ENCODE results near the gene PTCH2.

The PTCH2 gene

DNA sequence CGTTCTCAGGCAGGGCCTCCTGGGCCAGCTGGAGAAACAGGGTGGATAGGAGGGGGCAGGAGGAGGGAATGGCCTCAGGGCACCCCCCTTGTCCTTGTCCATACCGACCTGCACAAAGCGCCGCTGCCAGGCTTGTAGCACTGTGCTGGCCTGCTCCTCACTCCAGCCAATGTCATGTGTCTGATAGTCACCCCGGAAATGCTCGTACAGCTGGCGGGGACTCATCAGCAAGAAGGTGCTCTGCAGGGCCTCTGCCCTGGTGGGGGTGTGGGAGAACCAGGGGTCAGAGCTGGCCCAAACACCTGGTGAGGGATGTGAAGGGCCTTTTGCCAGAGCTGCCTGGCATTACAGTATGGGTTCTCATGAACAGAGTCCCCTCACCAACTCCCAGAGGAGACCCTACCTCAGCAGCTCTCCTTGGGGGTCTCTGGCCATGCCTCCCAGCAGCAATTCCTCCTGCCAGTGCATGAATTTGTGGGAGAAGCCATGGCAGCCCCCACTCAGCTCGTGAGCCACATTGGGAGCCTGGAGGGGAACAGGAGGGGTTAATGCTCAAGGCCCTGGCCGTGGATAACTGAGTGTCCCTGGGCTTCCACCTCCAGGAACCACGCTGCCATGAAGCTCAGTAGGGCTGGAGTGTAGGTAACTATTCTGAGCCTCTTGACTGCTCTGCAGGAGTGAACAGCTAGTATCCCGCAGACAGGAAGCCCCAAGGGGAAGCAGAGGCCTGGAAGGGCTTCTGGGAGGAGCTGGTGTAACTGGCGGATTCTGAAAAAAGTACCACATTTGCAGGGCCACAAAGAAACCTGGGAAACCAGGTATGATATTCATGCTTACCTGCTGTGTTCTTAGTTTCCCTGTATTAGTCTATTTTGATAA lies 13.3 kb downstream of the PTCH2 start:
- no peak overlapping the region for H3K9ac ChIP-seq (ENCODE audit: low read length)
- no peaks in the 10 kb centered on the region for H3K79me1 ChIP-seq (replicated peaks; ENCODE audit: low read length, poor library complexity, severe bottlenecking)
- H2BK120ac ChIP-seq (ENCODE audit: low read depth, low read length), result no peak overlapping the region
- H2AK5ac ChIP-seq (ENCODE audit: low read length, severe bottlenecking), result no peak overlapping the region
- H3K4ac ChIP-seq (ENCODE audit: low read depth in 1 of 2, low read length in 2 of 2), result no peak overlapping the region
- no peak overlapping the region for H3K4me3 ChIP-seq (ENCODE audit: insufficient read depth in 1 of 2, low read depth in 1 of 2, low read length in 2 of 2)
- no peaks in the 10 kb centered on the region for H3K9me3 ChIP-seq (ENCODE audit: control insufficient read depth, low read length)
- H2BK12ac ChIP-seq (ENCODE audit: low read length in 2 of 2), result no peak overlapping the region
- H2BK5ac ChIP-seq (ENCODE audit: low read depth, low read length, poor library complexity, severe bottlenecking), result no peak overlapping the region
- H2BK15ac ChIP-seq (ENCODE audit: low read depth, poor library complexity, severe bottlenecking), result no peak overlapping the region
- no peaks in the 10 kb centered on the region for H3K27me3 ChIP-seq (ENCODE audit: control insufficient read depth in 1 of 2, insufficient read depth in 1 of 2, low read length in 2 of 2)
- no peak overlapping the region for H3K14ac ChIP-seq (ENCODE audit: low read length in 2 of 2)
- H3K4me1 ChIP-seq (ENCODE audit: control insufficient read depth, insufficient read depth, low read depth, low read length), result peaks cover 6% of the 10 kb centered on the region
- no peak overlapping the region for H3K23ac ChIP-seq (ENCODE audit: low read length in 2 of 2)
- DNase-seq, result no peak
- no peak overlapping the region for H4K8ac ChIP-seq (ENCODE audit: low read length)
- H3K27ac ChIP-seq (ENCODE audit: low read length, poor library complexity, severe bottlenecking), result no peak overlapping the region
- H4K91ac ChIP-seq (ENCODE audit: low read length), result no peak overlapping the region
- H3K36me3 ChIP-seq (ENCODE audit: control insufficient read depth in 1 of 2, insufficient read depth in 2 of 2, low read depth in 1 of 2, low read length in 2 of 2), result no peaks in the 10 kb centered on the region
- H2AFZ ChIP-seq (ENCODE audit: low read depth, low read length), result no peak overlapping the region
- WGBS, result 93% methylated on average over 12 of the region's 12 CpGs
- H3K4me2 ChIP-seq (ENCODE audit: low read length, poor library complexity, severe bottlenecking), result no peak overlapping the region
- no peak overlapping the region for H3K18ac ChIP-seq (ENCODE audit: low read depth in 1 of 2, low read length in 2 of 2)

DNA sequence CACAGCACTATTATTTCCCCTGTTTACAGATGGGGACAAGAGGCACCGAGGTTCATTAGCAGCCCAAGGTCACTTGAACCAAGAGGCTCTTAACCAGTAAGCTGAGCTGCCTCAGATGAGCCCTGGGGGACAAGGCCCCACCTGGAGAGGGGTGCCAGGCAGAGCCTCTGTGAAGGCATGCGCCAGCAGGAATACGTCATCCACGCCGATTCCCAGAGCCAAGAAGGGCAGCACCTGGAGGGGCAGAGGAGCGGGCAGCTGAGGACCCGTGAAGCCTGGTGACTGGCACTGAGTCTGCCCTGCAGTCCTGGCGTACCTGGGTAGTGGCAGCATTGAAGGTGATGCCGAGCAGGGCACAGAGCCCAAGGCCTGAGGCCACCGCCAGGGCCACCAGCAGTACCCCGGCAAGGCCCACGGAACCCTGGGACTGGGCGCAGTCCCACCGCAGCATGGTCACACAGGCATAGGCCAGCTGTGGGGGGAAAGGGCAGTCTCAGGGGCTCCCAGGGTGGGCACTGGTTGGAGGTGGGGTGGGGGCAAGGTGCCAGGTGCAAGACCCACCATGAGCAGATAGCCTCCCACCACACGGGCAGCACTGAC lies 14.1 kb downstream of the PTCH2 start:
- H3K4me1 ChIP-seq (ENCODE audit: control insufficient read depth, insufficient read depth, low read depth, low read length), result peaks cover 6% of the 10 kb centered on the region

DNA sequence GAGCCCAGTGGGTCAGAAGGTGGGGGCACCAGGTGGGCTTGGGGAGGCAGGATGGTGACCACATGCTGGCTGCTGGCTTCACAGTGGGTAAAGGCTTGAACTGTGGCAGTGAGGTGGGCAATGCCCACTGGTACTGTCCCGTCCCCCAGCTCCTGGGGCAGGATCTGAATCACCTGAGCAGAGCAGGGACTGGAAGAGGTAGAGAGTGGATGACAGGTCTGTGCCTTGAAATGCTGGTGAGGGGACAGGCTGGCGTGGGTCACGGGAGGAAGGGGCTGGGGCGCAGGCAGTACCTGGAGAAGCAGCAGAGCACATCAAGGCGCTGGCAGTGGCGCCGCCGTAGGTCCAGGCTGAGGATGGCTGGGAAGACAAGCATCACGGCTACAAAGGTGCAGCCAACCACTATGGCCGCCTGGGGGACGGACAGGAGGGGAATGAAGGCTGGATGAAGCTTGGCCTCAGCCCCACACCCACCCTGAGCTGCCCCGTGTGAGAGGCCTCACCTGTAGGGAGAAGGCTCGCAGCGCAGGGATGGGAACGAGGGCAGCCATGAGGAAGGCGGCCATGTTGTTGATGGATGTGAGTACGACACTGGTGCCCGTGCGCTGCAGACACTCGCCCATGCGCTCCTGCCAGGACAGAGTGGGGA lies 14.9 kb downstream of the PTCH2 start:
- Histone ChIP-seq H3K9me3 (ENCODE audit: control insufficient read depth, low read length) (no peaks in the 10 kb centered on the region), H2BK15ac (ENCODE audit: low read depth, poor library complexity, severe bottlenecking) (no peak overlapping the region), H2BK120ac (ENCODE audit: low read depth, low read length) (no peak overlapping the region), H4K91ac (ENCODE audit: low read length) (peak overlapping the region; percentile 16), H3K27me3 (ENCODE audit: control insufficient read depth in 1 of 2, insufficient read depth in 1 of 2, low read length in 2 of 2) (no peaks in the 10 kb centered on the region), H3K14ac (ENCODE audit: low read length in 2 of 2) (no peak overlapping the region), H3K36me3 (ENCODE audit: control insufficient read depth in 1 of 2, insufficient read depth in 2 of 2, low read depth in 1 of 2, low read length in 2 of 2) (peaks cover 0 to under 1% of the 10 kb centered on the region in 2 experiments), H2AK5ac (ENCODE audit: low read length, severe bottlenecking) (no peak overlapping the region), H3K18ac (ENCODE audit: low read depth in 1 of 2, low read length in 2 of 2) (no peak overlapping the region), H2AFZ (ENCODE audit: low read depth, low read length) (no peak overlapping the region), H3K4ac (ENCODE audit: low read depth in 1 of 2, low read length in 2 of 2) (no peak overlapping the region), H2BK5ac (ENCODE audit: low read depth, low read length, poor library complexity, severe bottlenecking) (no peak overlapping the region), H3K27ac (ENCODE audit: low read length, poor library complexity, severe bottlenecking) (no peak overlapping the region), H3K23ac (ENCODE audit: low read length in 2 of 2) (no peak overlapping the region), H3K4me2 (ENCODE audit: low read length, poor library complexity, severe bottlenecking) (no peak overlapping the region), H3K4me1 (ENCODE audit: control insufficient read depth, insufficient read depth, low read depth, low read length) (peaks cover 6% of the 10 kb centered on the region), H3K79me1 (replicated peaks; ENCODE audit: low read length, poor library complexity, severe bottlenecking) (no peaks in the 10 kb centered on the region), H3K4me3 (ENCODE audit: insufficient read depth in 1 of 2, low read depth in 1 of 2, low read length in 2 of 2) (no peak overlapping the region), H2BK12ac (ENCODE audit: low read length in 2 of 2) (no peak overlapping the region), H3K9ac (ENCODE audit: low read length) (no peak overlapping the region), H4K8ac (ENCODE audit: low read length) (no peak overlapping the region)
- DNase-seq, result no peak
- WGBS, result 97% methylated on average over 21 of the region's 21 CpGs

More for the DNA sequence above, 14.1 kb downstream of the PTCH2 start:
- Histone ChIP-seq H3K4me2 (ENCODE audit: low read length, poor library complexity, severe bottlenecking) (no peak overlapping the region), H3K4me3 (ENCODE audit: insufficient read depth in 1 of 2, low read depth in 1 of 2, low read length in 2 of 2) (no peak overlapping the region), H3K9me3 (ENCODE audit: control insufficient read depth, low read length) (no peaks in the 10 kb centered on the region), H3K23ac (ENCODE audit: low read length in 2 of 2) (no peak overlapping the region), H4K8ac (ENCODE audit: low read length) (no peak overlapping the region), H3K36me3 (ENCODE audit: control insufficient read depth in 1 of 2, insufficient read depth in 2 of 2, low read depth in 1 of 2, low read length in 2 of 2) (no peaks in the 10 kb centered on the region), H2BK12ac (ENCODE audit: low read length in 2 of 2) (no peak overlapping the region), H4K91ac (ENCODE audit: low read length) (no peak overlapping the region), H2BK120ac (ENCODE audit: low read depth, low read length) (no peak overlapping the region), H3K4ac (ENCODE audit: low read depth in 1 of 2, low read length in 2 of 2) (no peak overlapping the region), H3K9ac (ENCODE audit: low read length) (no peak overlapping the region), H2AFZ (ENCODE audit: low read depth, low read length) (no peak overlapping the region), H3K27me3 (ENCODE audit: control insufficient read depth in 1 of 2, insufficient read depth in 1 of 2, low read length in 2 of 2) (no peaks in the 10 kb centered on the region), H3K79me1 (replicated peaks; ENCODE audit: low read length, poor library complexity, severe bottlenecking) (no peaks in the 10 kb centered on the region), H2AK5ac (ENCODE audit: low read length, severe bottlenecking) (no peak overlapping the region), H3K27ac (ENCODE audit: low read length, poor library complexity, severe bottlenecking) (no peak overlapping the region), H2BK5ac (ENCODE audit: low read depth, low read length, poor library complexity, severe bottlenecking) (no peak overlapping the region), H3K14ac (ENCODE audit: low read length in 2 of 2) (no peak overlapping the region), H3K18ac (ENCODE audit: low read depth in 1 of 2, low read length in 2 of 2) (no peak overlapping the region), H2BK15ac (ENCODE audit: low read depth, poor library complexity, severe bottlenecking) (no peak overlapping the region)
- DNase-seq, result no peak
- 94% methylated on average over 15 of the region's 15 CpGs for WGBS
